Measurements from ENCODE around the gene OMP. TPM values are rescaled to one million over a fixed set of nuclear protein-coding genes. Genes with fewer than 3 reads are reported as not detected.

The OMP gene
- total and polyA plus RNA-seq, 2 of the 13 experiments (the other 11 are each of a cell fraction or from before 2014, with no cell fraction given): not detected

DNA sequence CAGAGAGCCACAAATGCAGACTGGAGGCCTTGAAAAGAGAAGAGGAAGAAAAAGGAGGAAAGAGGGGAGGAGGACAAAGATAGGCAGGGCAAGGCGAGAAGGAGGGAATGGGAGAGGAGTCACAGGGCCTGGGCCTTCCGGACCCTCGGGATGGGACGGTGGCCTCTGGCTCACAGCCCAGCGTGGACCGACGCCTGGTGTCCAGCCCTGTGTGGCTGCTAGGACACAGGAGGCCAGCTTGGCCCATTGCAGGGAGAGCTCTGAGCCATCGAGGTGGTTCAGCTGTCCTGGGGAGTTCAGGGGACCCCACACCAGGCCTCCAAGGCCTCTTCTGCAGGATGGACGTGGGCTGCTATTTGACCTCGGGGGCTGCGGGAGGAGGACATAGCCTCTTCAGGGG is 34.8 kb downstream of the OMP start:
- peaks cover 46% of the 10 kb centered on the region for H3K4me1 ChIP-seq (ENCODE audit: insufficient read depth, low read length)
- FAIRE-seq (no peak), ATAC-seq (no peak; the same call in 2 of the 3 replicates), DNase-seq (ENCODE audit: low spot score) (no peak)
- POLR2A ChIA-PET: interaction anchor here (1.1 to 1.4 kb wide), 2 partner anchors 9 to 34 kb away, joined by 3 read pairs; partner anchors contain the start of gene MYO7A
- BruUV-seq (replicated peaks): no TSS peak
- H3K9ac ChIP-seq (ENCODE audit: insufficient read depth, low read depth, low read length): no peak overlapping the region
- H3K27ac ChIP-seq (ENCODE audit: extremely low read length, insufficient read depth, low read length): peak overlapping the region; percentile 41
- H3K27me3 ChIP-seq (ENCODE audit: control insufficient read depth in 1 of 2, insufficient read depth in 2 of 2, low read length in 2 of 2): no peaks in the 10 kb centered on the region
- CTCF ChIA-PET (ENCODE audit: low intra/inter-chr PET ratio, low total read pairs): no interaction called here
- H2AFZ ChIP-seq (ENCODE audit: low read length): no peak overlapping the region
- H3K4me3 ChIP-seq (replicated peaks in 1 of 3; ENCODE audit: insufficient read depth in 1 of 3, low read depth in 2 of 3, low read length in 3 of 3): no peak overlapping the region
- WGBS (ENCODE audit: low lambda C conversion rate): 86% methylated on average over 9 of the region's 11 CpGs
- H3K4me2 ChIP-seq (ENCODE audit: low read depth, low read length): no peak overlapping the region
- intact Hi-C loops (cut with micrococcal nuclease; ENCODE audit: unreplicated experiment) (no loop called here), in situ Hi-C loops (cut with HindIII; ENCODE audit: extremely low pct_ligation_motif_present, low pct_unique_long_range_greater_than_20kb) (no loop called here)
- no peaks in the 10 kb centered on the region for H4K20me1 ChIP-seq (ENCODE audit: insufficient read depth, low read length)
- no peaks in the 10 kb centered on the region for H3K9me3 ChIP-seq (ENCODE audit: low read length)
- H3K79me2 ChIP-seq (ENCODE audit: insufficient read depth, low read length): no peaks in the 10 kb centered on the region
- no peaks in the 10 kb centered on the region for H3K36me3 ChIP-seq (replicated peaks in 1 of 2; ENCODE audit: control insufficient read depth in 1 of 2, insufficient read depth in 2 of 2, low read length in 2 of 2)
- TF ChIP-seq GATAD2A (CRISPR knock-in tag; IDR thresholded peaks at IDR 0.05) (no peak), ZNF775 (CRISPR knock-in tag; IDR thresholded peaks at IDR 0.05; ENCODE audit: borderline replicate concordance) (no peak), EED (CRISPR knock-in tag; IDR thresholded peaks at IDR 0.05) (no peak), ZSCAN20 (CRISPR knock-in tag; IDR thresholded peaks at IDR 0.05; ENCODE audit: borderline replicate concordance) (no peak), KDM1A (CRISPR knock-in tag; IDR thresholded peaks at IDR 0.05) (no peak)
- TF ChIP-seq, protein P1, sequence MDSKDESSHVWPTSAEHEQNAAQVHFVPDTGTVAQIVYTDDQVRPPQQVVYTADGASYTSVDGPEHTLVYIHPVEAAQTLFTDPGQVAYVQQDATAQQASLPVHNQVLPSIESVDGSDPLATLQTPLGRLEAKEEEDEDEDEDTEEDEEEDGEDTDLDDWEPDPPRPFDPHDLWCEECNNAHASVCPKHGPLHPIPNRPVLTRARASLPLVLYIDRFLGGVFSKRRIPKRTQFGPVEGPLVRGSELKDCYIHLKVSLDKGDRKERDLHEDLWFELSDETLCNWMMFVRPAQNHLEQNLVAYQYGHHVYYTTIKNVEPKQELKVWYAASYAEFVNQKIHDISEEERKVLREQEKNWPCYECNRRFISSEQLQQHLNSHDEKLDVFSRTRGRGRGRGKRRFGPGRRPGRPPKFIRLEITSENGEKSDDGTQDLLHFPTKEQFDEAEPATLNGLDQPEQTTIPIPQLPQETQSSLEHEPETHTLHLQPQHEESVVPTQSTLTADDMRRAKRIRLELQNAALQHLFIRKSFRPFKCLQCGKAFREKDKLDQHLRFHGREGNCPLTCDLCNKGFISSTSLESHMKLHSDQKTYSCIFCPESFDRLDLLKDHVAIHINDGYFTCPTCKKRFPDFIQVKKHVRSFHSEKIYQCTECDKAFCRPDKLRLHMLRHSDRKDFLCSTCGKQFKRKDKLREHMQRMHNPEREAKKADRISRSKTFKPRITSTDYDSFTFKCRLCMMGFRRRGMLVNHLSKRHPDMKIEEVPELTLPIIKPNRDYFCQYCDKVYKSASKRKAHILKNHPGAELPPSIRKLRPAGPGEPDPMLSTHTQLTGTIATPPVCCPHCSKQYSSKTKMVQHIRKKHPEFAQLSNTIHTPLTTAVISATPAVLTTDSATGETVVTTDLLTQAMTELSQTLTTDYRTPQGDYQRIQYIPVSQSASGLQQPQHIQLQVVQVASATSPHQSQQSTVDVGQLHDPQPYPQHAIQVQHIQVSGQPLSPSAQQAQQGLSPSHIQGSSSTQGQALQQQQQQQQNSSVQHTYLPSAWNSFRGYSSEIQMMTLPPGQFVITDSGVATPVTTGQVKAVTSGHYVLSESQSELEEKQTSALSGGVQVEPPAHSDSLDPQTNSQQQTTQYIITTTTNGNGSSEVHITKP (CRISPR knock-in tag; IDR thresholded peaks at IDR 0.05; ENCODE audit: low read depth): no peak

All from HepG2 (cell line).